Activated T-helper 1 cell treated with anti-CD3 and anti-CD28 coated beads, Interleukin-12 subunit alpha, Interleukin-12 subunit beta, Interleukin-2, Interleukin-4 antibody, amounts not matched to agents 30 ng/mL and 10 ng/mL and 1 ng/mL, durations not matched to agents 14 hours and 24 hours and 36 hours (primary cell): ENCODE results near the gene ATG9A. TPM values are rescaled to one million over a fixed set of nuclear protein-coding genes. Genes with fewer than 3 reads are reported as not detected.
A peak's percentile ranks its signal among the peaks of the same experiment; 100 is the strongest.

Source experiments
- DNase-seq: peaks from one replicate; pipeline ENCODE4 v3.0.0; 2021; ENCODE audit warnings: low spot score
- H3K27ac Mint-ChIP-seq: one replicate; pipeline ENCODE4 v1.8.0; 2021; ENCODE audit warnings: mild to moderate bottlenecking, mixed read lengths
- H3K27me3 Mint-ChIP-seq: one replicate; pipeline ENCODE4 v1.8.0; 2022; ENCODE audit warnings: mild to moderate bottlenecking, moderate library complexity, mixed read lengths; ENCODE audit not compliant: insufficient read depth
- H3K36me3 Mint-ChIP-seq: one replicate; pipeline ENCODE4 v1.8.0; 2021; ENCODE audit warnings: low read depth, mixed read lengths
- H3K4me1 Mint-ChIP-seq: one replicate; pipeline ENCODE4 v1.8.0; 2021; ENCODE audit warnings: low read depth, mixed read lengths
- H3K4me3 Mint-ChIP-seq: one replicate; pipeline ENCODE4 v1.8.0; 2021; ENCODE audit warnings: mild to moderate bottlenecking, moderate library complexity, mixed read lengths
- H3K9me3 Mint-ChIP-seq: one replicate; pipeline ENCODE4 v1.8.0; 2021; ENCODE audit warnings: mixed read lengths
- intact Hi-C: fragments of 100-400 bp; cut with micrococcal nuclease; formaldehyde crosslinking; loops from one replicate; pipeline ENCODE4 v1.15.1; 2024
- total RNA-seq: library from RNA; stranded (reverse); gene quantifications from 2 replicates; pipeline ENCODE4 v1.2.3, GENCODE V29; 2022

The ATG9A gene
- total RNA-seq, 1 donor from 2014 or later = 55.3 TPM

GRCh38 chr2:219249203-219249980 is 20.0 kb upstream of the ATG9A start:
- peak overlapping the region; percentile 93 for H3K4me3 Mint-ChIP-seq
- H3K36me3 Mint-ChIP-seq = peaks cover 34% of the 10 kb centered on the region
- intact Hi-C loops = loop anchor here (10.0 kb wide), 1 partner anchor 535 kb away; the partner anchor contains the start of gene TTLL4
- H3K9me3 Mint-ChIP-seq = no peaks in the 10 kb centered on the region
- H3K27me3 Mint-ChIP-seq = no peaks in the 10 kb centered on the region
- peaks cover 72% of the 10 kb centered on the region for H3K4me1 Mint-ChIP-seq
- peak overlapping the region; percentile 88 for H3K27ac Mint-ChIP-seq
- DNase-seq = peak; percentile 44

DNA sequence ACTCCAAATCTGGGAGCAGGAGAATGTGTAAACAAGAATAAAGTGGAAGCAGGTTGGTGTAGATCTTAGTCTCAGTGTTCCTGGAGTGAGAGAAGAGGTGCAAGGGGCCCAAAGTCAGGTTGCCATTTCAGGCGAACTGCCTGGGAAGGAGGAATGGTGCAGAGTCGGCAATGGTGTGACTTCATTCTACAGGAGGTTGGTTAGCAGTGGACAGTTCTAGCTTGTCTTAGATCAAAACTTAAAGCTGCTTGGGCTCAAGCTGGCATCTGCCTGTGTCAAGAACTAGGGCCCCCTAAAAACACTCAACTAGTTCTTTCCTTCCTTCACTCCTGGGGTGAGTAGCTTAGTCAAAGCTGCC is 19.4 kb upstream of the ATG9A start:
- no peaks in the 10 kb centered on the region for H3K27me3 Mint-ChIP-seq
- H3K4me1 Mint-ChIP-seq = peaks cover 75% of the 10 kb centered on the region
- peak overlapping the region; percentile 88 for H3K27ac Mint-ChIP-seq
- H3K9me3 Mint-ChIP-seq = no peaks in the 10 kb centered on the region
- intact Hi-C loops = loop anchor here (10.0 kb wide), 1 partner anchor 534 kb away; the partner anchor contains the start of gene TTLL4
- H3K4me3 Mint-ChIP-seq = peak overlapping the region; percentile 93
- H3K36me3 Mint-ChIP-seq = peaks cover 34% of the 10 kb centered on the region
- no peak for DNase-seq

GRCh38 chr2:219247678-219248642 is 18.5 kb upstream of the ATG9A start:
- Mint-ChIP-seq H3K27ac (peak overlapping the region; percentile 99), H3K4me1 (peaks cover 75% of the 10 kb centered on the region), H3K27me3 (no peaks in the 10 kb centered on the region), H3K36me3 (peaks cover 34% of the 10 kb centered on the region), H3K4me3 (peak overlapping the region; percentile 99), H3K9me3 (no peaks in the 10 kb centered on the region)
- peak; percentile 55 for DNase-seq
- intact Hi-C loops = loop anchor here (10.0 kb wide), 1 partner anchor 533 kb away; the partner anchor contains the start of gene TTLL4

DNA sequence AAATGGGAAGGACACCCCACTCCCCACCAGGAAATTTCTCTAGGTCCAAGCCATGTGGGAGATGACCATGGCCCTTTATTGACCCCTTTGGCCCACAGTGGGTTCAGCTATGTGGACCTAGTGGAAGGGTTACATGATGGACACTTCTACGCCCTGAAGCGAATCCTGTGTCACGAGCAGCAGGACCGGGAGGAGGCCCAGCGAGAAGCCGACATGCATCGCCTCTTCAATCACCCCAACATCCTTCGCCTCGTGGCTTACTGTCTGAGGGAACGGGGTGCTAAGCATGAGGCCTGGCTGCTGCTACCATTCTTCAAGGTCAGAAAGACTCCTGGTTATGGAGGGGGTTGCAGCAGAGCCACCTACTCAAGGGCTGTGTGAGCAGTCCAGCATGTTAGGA is 17.1 kb upstream of the ATG9A start:
- Mint-ChIP-seq H3K36me3 (peaks cover 28% of the 10 kb centered on the region), H3K9me3 (no peaks in the 10 kb centered on the region), H3K4me3 (peak overlapping the region; percentile 99), H3K27ac (peak overlapping the region; percentile 99), H3K27me3 (no peaks in the 10 kb centered on the region), H3K4me1 (peaks cover 69% of the 10 kb centered on the region)
- intact Hi-C loops = loop anchor here (10.0 kb wide), 1 partner anchor 532 kb away; the partner anchor contains the start of gene TTLL4
- DNase-seq = no peak

- no peaks in the 10 kb centered on the region for H3K27me3 Mint-ChIP-seq
- no peaks in the 10 kb centered on the region for H3K9me3 Mint-ChIP-seq
- intact Hi-C loops = loop anchor here (1.0 to 10.0 kb wide), 9 partner anchors 7 to 531 kb away; partner anchors contain the start of genes ANKZF1, ATG9A, DNAJB2 and NHEJ1
- H3K4me3 Mint-ChIP-seq = peak overlapping the region; percentile 99
- peaks cover 26% of the 10 kb centered on the region for H3K36me3 Mint-ChIP-seq
- peak overlapping the region; percentile 99 for H3K27ac Mint-ChIP-seq
- no peak for DNase-seq
- peaks cover 62% of the 10 kb centered on the region for H3K4me1 Mint-ChIP-seq
Observed at GRCh38 chr2:219245899-219246230, 16.4 kb upstream of the ATG9A start.

- no peaks in the 10 kb centered on the region for H3K27me3 Mint-ChIP-seq
- peaks cover 21% of the 10 kb centered on the region for H3K36me3 Mint-ChIP-seq
- H3K4me3 Mint-ChIP-seq = peak within 1 kb of the TSS; percentile 99
- H3K27ac Mint-ChIP-seq = peak within 1 kb of the TSS; percentile 99
- intact Hi-C loops = loop anchor here (1.0 to 10.0 kb wide), 9 partner anchors 8 to 531 kb away; partner anchors contain the start of genes ANKZF1, ATG9A, DNAJB2 and NHEJ1
- DNase-seq = peak; percentile 89
- H3K9me3 Mint-ChIP-seq = no peaks in the 10 kb centered on the region
- H3K4me1 Mint-ChIP-seq = peaks cover 57% of the 10 kb centered on the region
Observed at GRCh38 chr2:219245148-219245898, 15.9 kb upstream of the ATG9A start, which contains the start of the genes GLB1L and STK16. GLB1L (minus strand) TSS chr2:219245444; CDS start chr2:219243573, 1,871 bp downstream. STK16 (plus strand) TSS chr2:219245479; CDS start chr2:219246000, 521 bp downstream.

DNA sequence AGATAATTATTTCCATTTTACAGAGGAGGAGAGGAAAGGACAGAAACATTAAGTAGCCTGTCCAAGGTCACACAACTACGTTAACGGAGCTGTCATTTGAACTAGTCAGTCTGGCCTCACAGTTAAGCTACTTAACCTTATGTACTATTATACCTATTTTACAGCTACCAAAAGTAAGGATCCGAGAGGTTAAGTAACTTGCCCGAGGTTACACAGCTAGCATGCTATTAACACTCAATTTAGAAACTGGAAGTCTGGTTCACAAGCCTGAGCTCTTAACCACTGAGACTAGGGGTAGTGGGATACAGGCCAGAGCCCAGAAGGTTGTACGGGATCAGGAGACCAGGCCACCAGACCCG is 15.3 kb upstream of the ATG9A start:
- Mint-ChIP-seq H3K4me3 (peak overlapping the region; percentile 99), H3K36me3 (peaks cover 16% of the 10 kb centered on the region), H3K27me3 (no peaks in the 10 kb centered on the region), H3K27ac (peak overlapping the region; percentile 99), H3K4me1 (peaks cover 51% of the 10 kb centered on the region), H3K9me3 (no peaks in the 10 kb centered on the region)
- DNase-seq = no peak
- intact Hi-C loops = loop anchor here (1.0 to 10.0 kb wide), 9 partner anchors 9 to 530 kb away; partner anchors contain the start of genes ANKZF1, ATG9A, DNAJB2 and NHEJ1

DNA sequence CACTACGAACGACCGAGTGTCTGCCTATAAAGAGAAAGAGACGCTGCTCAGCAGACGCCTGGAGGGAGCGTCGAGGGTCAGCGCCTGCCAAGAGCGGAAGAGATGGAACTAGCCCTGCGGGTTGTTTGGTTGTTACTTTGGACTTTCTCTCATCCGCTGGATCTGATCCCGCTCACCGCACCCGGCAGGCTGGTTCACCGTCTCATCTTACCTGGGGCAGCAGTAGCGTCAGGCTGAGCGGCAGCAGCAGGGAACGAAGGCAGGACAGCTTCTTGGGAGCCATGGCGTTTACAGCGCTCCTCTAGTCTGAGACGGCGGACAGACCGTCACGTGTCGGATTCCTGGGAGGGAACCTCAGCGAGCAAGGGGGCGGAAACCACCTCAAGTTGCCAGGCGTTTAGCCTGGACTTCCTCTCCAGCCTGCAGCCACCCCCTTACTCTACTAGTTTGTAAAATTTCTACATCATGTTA is 13.9 kb upstream of the ATG9A start:
- Mint-ChIP-seq H3K9me3 (no peaks in the 10 kb centered on the region), H3K27ac (peak overlapping the region; percentile 52), H3K4me1 (peaks cover 37% of the 10 kb centered on the region), H3K36me3 (peaks cover 6% of the 10 kb centered on the region), H3K4me3 (peak overlapping the region; percentile 50), H3K27me3 (no peaks in the 10 kb centered on the region)
- DNase-seq = no peak
- intact Hi-C loops = loop anchor here (10.0 kb wide), 1 partner anchor 529 kb away; the partner anchor contains the start of gene TTLL4

DNA sequence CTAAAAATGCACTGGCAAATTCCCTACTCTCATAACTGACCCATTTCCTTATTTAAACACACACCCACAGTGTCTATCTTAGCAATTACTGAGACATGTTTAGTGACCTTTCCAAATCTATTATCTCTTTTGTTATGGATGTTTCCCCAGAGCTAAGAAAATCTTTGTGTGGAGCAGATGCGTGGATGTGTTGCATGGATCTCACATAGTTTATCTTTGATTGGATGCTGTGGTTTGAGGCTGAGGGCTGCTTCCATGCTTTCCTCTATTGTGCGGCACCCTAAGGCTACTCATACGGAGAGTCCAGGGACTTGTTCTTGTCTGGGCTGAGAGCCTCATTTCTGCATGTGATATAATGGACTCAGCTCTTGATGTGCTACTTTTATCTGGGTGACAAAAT is 4.9 kb upstream of the ATG9A start:
- no peaks in the 10 kb centered on the region for H3K9me3 Mint-ChIP-seq
- intact Hi-C loops = no loop called here
- no peak for DNase-seq
- H3K27ac Mint-ChIP-seq = no peak overlapping the region
- H3K36me3 Mint-ChIP-seq = peaks cover 52% of the 10 kb centered on the region
- H3K4me1 Mint-ChIP-seq = peaks cover 39% of the 10 kb centered on the region
- H3K4me3 Mint-ChIP-seq = no peak overlapping the region
- no peaks in the 10 kb centered on the region for H3K27me3 Mint-ChIP-seq

DNA sequence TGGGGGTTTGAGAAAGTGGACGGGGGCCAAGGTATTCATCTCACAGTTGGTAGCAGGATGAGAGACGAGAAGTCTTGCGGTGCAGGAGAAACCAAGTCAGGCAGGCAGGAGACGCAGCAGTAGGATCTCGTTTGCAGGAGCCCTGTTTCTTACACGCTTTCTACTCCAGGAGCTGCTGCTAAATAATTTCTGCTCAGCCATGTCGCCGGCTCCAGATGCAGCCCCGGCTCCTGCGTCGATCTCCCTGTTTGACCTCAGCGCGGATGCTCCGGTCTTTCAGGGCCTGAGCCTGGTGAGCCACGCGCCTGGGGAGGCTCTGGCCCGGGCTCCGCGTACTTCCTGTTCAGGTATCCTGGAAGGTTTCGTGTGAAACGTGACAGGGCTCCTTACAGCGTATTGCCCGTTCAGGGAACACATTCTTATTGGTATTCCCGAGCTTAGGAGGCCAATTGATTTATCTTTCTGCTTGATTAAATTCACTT is 664 bp upstream of the ATG9A start:
- peak overlapping the region; percentile 97 for H3K4me3 Mint-ChIP-seq
- peaks cover 40% of the 10 kb centered on the region for H3K36me3 Mint-ChIP-seq
- H3K9me3 Mint-ChIP-seq = no peaks in the 10 kb centered on the region
- DNase-seq = peak; percentile 46
- peaks cover 51% of the 10 kb centered on the region for H3K4me1 Mint-ChIP-seq
- intact Hi-C loops = no loop called here
- no peaks in the 10 kb centered on the region for H3K27me3 Mint-ChIP-seq
- H3K27ac Mint-ChIP-seq = peak overlapping the region; percentile 99

- H3K9me3 Mint-ChIP-seq = no peaks in the 10 kb centered on the region
- peaks cover 42% of the 10 kb centered on the region for H3K4me1 Mint-ChIP-seq
- intact Hi-C loops = loop anchor here (1.0 to 2.0 kb wide), 11 partner anchors 11 to 570 kb away; partner anchors contain the start of genes ABCB6, BCS1L, DNAJB2 and GLB1L
- no peak for DNase-seq
- peak overlapping the region; percentile 89 for H3K4me3 Mint-ChIP-seq
- H3K36me3 Mint-ChIP-seq = peaks cover 42% of the 10 kb centered on the region
- H3K27ac Mint-ChIP-seq = peak overlapping the region; percentile 68
- H3K27me3 Mint-ChIP-seq = no peaks in the 10 kb centered on the region
Observed at GRCh38 chr2:219228911-219229304, 528 bp downstream of the ATG9A start.
